Measurements from ENCODE around the gene MAPRE2.
"Not testable (repeated sequence)": the region's sequence is repeated elsewhere in the genome, so short reads cannot be mapped to it uniquely, and the experiment has no call there.

The MAPRE2 gene

DNA sequence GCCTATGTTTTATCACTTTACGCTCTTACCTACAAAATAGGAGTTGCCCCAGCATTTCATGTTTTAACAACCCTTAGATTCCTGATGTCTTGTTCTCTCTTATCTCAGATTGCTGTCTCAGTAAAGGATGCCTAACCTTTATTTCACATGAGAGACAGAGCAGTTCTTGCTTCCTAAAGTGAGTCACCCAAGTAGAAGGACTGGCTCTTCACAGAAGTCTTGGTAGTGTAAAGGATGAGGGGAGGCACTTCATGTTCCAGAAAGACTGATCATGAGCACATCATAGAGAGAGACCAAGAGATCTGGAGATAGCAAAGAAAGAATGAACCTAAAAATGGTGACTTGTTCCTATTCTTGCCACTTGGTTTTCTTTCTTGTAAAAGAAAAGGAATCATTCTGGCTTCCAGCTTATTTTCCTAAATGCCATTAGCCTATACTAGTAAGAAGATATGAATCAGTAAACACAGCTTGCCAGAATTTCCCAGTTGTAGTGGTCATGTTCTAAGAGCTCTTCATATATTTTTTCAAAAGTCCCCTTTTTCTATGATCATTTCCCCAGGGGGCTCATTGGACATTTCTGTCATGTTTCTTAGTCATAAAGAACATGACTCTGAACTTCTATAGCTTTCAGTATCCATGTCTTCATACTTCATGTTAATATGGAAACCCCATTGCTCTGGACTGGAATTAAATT, 54.9 kb downstream of the MAPRE2 start:
- no peak for DNase-seq

DNA sequence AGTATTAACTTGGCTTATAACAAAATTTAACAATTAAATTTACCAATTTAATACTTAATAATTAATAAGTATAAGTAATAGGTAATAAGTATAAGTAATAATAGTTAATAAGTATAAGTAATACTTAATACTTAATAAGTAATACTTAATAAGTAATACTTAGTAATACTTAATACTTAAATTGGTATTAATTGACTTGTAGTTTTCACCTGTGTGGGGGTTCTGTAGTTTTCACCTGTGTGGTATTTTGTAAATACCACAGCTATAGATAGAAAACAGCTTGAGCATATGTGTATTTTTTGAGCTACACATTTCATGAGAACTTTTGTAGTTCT, 55.4 kb downstream of the MAPRE2 start:
- DNase-seq: no peak

DNA sequence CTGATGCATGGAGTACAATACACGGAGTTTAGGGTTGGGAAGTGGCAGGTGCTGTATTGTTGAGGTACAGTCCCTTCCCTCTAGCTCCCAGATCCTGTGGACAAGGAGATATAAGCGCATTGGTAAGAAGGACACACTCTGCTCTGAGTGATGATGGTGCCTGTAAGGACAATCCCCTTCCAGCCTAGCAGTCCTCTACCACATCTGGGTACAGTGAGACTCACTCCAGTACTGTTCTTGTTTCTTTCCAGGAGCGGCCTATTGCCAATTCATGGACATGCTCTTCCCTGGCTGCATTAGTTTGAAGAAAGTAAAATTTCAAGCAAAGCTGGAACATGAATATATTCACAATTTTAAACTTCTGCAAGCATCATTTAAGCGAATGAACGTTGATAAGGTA, 56.0 kb downstream of the MAPRE2 start:
- DNase-seq: no peak

DNA sequence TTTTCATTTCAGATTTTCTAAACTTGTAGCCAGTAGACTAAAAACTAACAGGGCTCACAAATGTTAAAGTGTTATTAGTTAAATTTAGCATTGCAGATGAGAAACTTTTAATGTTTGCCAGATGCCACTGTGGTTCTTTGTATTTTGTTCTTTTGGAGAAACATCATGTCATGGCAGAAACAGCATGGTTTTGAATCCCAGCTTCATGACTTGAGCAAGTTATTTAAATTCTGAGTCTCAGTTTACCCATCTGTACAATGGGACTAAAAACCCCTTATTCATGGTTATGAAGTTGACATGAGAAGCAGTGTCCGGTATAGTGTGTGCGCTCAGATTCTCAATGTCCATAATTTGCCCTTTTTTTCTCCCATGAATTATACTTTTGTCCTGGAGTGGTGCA, 56.5 kb downstream of the MAPRE2 start:
- no peak for DNase-seq

DNA sequence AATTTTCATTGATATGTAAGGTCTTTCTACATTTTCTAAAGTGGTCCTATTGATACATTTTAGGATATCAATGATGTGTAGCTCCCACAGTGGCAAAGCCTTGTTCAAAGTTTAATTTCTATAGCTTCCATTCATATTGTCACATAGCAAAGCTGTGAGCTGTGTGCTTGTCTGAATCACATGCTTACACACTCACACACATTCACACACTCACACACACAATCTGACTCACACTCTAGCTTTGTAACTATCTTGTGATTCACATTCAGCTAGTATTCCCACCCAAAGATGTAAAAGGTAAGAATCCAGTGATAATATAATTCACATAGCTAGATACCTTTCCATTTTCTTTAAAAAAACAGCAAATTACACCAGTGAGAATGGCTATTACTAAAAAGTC, 58.7 kb downstream of the MAPRE2 start:
- no peak for DNase-seq

DNA sequence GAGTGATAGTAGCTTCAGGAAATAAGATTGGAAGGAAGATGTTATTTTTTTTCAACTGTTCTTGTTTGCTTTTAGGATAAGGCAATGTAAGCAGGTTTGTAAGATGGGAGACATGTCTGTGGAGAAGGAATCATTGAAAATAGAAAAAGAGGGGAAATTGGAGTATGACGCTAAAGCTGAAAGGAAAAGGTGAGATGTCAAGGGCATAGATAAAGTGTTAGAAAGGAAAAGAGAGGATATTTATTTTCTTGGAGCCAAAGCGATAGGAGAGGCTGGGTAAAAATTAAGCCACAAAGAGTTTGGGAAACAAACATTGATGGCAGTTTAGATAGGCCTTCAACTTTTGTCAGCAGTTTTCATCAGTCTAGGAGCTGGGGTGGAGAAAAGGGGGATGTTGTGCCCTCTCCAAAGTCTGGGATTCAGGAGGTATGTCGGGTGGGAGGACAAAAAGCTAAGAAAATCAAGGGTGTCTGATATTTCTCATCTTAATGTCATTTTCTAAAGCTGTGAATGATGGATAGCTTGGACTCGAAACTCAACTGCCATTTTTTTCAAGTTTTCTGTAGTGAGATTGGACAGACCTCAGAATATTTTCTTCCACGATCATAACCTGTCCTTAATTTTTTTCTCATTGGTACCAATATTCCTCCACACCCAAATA, 63.3 kb downstream of the MAPRE2 start:
- no peak for DNase-seq

DNA sequence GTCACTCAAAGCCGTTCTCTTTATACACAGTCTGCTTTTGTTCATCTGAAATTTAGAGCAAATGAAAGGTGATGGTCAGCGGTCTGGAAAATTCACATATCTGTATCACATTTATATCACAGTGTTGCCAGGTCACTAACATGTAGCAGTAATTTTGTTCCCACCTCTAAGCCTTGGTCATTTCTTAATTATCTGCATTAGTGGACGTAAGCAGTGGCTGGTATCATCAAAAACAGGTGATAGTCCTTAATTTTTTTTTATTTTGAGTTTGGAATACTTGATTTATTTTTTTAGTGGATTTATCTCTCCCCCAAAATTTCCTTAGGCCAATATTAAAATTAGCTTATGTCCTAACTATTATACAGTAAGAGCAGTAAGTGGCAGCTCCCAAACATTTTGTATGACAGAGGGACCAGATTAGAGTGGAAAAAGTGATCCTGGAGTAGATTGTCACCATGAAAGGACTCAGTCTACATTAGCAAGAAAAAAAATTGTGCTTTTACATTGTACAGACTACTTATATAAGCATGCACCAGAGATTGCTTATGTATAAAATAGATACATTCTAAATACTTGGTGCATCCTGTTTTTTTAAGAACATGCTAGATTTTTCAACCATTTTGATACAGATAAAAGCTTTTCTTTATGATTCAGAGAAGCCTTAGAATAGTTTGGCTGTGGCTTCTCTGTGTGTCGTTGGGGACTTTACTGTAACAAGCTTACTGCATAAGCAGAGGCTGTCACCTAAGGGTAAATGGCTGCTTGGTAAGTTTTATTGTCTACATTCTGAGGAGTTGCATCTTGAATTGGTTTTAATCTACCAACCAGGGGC, 65.0 kb downstream of the MAPRE2 start:
- no peak for DNase-seq

DNA sequence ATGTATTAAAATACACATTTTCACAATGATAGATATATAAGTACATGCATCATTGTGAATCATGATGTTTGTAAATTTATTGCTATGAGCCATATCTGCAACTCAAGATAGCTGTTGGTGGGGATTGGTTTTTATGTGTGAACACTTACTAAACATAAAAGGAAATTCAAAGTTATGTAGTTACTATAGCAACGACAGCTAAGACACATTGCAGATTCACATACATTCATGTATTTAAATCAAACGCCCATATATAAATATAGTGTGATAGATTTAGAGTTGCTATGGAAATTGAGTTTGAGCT, 65.6 kb downstream of the MAPRE2 start:
- no peak for DNase-seq

DNA sequence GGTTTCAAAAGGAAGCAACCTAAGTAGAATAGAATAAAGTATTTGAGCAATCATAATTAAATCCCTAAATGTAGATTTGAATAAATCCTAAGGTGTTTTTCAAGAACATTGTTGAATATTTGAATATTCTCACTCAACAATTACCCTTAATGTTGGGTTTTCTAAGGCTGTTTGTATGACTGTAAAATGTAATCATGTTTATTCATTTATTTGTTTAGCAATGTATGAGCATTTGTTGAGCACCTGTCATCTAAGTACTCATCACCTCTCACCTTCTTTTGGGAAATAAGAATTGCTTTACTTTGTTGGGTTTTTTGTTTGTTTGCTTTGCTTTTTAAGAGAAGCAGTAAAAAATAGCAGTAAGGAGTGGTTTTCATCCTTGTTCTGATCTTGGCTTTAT, 66.0 kb downstream of the MAPRE2 start:
- DNase-seq: no peak

DNA sequence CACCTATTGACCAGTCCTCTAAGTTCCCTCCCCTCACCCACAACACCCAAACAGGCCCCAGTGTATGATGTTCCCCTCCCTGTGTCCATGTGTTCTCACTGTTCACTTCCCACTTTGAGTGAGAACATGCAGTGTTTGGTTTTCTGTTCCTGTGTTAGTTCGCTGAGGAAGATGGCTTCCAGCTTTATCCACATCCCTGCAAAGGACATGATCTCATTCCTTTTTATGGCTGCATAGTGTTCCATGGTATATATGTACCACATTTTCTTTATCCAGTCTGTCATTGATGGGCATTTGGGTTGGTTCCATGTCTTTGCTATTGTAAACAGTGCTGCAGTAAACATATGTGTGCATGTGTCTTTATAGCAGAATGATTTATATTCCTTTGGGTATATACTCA, 66.9 kb downstream of the MAPRE2 start:
- not testable (repeated sequence) for DNase-seq

DNA sequence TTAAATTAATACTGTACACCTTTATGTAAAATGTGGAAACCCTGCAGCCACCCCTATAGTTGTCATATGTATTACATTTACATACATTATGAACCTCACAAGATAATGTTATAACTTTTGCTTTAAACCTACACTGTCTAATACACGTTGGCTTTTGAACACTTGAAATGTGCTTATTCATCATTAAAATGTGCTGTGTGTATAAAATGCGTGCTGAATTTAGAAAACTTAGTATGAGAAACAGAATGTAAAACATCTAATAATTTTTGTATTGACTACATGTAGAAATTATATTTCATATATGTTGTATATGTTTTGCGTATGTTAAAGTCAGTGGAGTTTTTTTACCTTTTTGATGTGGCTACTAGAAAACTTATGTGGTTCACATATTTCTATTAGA, 68.8 kb downstream of the MAPRE2 start:
- no peak for DNase-seq

DNA sequence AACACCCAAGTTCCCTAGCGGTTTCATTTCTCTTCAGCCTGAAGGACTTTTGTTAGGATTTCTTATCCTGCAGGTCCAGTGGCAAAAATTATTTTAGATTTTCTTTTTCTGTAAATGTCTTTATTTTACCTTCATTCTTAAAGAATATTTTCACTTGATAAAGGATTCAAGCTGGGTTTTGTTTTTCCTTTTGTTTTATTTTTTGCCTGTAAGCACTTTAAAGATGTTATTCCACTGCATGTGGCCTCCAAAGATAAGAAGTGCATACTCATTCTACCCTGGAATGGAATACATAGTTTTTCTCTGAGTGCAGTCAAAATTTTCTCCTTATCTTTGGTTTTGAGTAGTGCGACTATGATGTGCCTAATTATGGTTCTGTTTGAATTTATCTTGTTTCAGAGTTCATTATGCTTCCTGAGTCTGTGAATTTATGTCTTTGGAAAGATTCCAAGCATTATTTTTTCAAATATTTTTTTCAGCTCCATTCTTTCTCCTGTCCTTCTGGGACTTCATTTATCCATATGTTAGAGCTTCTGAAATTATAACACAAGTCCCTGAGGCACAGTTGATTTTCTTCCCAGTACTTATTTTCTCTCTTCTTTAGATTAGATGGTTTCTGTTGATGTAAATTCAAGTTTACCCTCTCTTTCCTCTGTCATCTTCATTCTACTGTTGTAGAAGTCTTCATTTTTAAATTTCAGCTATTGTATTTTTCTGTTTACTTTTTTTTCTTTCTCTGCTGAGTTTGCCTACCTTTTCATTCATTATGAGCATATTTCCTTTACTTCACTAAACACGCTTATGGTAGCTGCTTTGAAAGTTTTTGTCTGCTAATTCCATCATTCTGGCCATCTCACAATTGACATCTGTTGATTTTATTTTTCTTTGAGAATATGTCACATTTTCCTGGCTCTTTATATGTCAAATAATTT, 69.6 kb downstream of the MAPRE2 start:
- no peak for DNase-seq

DNA sequence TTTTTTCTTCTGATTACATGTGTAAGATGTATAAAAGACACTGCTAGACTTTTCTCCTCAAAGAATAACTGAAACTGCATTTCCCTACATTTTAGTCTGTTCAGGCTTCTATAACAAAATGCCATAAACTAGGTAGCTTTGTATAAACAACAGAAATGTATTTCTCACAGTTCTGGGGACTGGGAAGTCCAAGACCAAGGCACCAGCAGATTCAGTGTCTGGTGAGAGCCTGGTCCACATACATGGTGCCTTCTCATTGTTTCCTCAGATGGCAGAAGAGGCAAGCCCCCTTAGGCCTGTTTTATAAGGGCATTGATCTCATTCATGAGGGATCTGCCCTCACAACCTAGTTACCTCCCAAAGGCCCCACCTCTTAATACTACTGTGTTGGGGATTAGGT, 71.5 kb downstream of the MAPRE2 start:
- DNase-seq: no peak

DNA sequence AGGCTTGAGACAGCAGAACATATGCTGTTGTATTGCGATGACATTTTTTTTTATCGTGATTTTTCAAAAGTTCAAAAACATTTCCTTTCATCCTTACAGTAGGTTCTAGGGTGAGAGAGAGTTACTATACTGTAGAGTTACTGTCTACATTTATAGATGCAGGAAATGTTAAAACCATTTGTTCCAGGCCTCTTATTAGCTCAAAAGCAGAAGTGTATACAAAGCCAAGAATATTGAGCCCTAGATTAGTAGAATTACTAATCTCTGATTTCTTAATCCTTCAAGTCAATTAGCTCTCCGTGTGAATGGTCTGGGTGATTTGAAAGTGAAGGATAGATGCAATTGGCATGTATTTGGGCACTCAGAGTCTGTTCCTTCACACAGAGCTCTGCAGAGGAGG, 73.1 kb downstream of the MAPRE2 start:
- DNase-seq: no peak

DNA sequence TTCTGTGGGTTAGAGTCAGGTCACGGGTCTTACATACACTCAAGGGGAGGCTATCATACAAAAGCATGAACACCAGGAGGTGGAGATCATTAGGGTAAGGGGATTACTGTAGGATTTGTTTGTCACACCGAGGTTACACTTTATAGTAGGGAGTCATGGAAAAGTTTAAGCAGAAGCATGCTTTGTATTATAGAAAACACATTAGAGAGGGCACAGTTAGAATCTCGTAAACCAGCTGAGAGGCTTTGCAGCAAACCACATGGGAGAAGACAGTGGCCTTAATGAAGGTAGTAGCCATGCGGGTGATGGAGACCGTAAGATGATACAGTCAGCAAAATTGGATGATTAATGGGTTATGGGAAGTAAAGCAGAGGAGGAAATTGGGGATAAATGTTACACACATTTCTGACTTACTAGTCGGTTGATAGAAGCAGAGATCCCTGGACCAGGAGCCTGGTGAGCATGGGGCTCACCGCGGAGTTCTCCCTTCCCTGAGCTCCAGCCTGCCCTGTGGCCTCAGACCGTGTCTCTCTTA, 75.6 kb downstream of the MAPRE2 start:
- no peak for DNase-seq

DNA sequence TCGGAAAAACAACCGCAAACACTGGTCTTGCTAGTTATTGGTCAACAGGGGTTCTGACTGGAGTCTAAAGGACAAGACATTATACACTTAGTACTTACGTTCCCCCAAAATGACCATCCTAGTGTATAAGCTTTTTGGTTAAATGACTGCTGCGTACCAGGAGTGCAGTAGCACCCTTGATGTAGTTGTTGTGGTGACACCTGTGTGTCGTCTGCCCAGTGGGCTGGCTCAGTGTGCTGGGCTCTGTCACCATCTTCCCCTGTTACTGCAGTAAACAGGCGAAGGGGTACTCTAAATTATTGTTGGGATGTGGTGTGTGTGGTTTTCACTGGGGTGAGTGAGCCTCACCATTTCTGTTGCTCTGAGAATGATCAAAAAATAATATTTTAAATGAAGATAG, 76.2 kb downstream of the MAPRE2 start:
- no peak for DNase-seq

DNA sequence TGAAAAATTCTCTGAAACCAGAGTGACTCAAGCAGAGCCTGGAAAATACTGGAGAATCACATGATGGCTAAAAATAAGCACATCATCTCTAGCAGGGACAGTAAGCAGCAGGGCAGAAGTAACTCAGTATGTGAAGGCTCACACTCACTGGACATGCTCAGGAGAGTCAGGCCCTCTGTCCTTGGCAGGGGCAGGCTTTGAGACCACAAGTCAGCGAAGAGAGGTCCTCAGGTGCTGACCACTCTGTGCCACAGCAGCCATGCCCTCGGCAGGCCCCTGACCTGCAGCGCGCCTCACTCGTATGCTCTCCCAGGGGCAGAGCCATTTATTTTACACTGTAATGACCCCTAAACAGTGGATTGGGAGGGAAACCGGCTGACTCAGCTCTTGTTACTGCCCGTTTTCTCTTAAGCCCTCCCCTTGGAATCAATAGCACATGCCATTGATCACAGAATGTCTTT, 76.8 kb downstream of the MAPRE2 start:
- no peak for DNase-seq

DNA sequence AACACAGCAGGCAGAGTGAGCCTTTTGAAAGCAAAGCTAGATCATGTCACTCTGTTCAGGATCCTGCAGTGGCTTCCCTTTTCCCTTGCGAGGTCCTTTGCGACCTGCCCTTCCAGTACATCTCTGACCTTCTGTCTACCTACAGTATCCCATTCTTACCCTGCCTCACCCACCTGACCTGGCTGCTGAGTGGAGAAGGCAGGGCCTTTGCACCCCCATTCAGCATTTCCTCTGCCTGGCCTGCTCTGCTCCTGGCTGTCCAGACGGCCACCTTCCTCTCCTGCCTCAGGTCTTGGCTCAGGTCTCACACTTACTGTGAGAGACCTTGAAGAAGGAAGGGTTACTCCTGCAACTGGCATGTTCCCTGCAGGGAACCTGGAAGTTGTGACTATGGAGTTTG, 77.4 kb downstream of the MAPRE2 start:
- no peak for DNase-seq

DNA sequence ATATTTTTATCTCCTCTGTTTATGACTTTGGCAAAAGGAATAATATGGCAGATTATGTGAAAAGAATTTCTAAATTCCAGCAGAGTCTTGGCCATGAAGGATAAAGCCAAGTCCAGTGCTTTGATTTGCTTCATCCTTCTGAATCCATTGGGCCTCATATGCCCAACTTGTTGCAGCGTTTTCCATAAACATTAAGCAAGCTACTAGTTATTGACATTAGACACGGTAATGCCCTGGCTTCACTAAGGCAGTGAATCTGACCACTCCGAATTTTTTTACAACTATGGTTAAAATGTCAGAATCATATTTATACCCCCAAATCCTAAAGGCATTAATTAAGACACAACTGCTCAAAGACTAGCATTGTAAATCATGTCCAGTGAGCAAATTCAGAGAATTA, 79.8 kb downstream of the MAPRE2 start:
- DNase-seq: no peak

DNA sequence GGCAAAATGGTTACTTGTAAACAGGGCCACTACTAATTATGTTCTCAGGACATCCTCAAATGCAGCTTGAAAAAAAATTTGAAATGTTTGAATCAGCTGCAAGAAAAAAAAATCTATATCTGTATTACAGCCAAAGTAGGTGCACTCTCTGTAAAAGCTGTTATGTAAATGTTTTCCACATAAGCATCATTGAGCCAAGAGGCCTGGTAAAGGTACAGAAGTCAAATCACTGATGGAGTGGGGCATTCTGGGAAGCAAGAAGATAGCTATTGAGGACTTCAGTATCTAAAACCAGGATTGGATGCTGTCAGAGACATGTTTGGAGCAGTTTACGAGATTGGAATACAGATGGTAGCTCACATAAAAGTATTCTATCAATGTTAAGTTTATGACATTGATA, 80.3 kb downstream of the MAPRE2 start:
- DNase-seq: no peak

DNA sequence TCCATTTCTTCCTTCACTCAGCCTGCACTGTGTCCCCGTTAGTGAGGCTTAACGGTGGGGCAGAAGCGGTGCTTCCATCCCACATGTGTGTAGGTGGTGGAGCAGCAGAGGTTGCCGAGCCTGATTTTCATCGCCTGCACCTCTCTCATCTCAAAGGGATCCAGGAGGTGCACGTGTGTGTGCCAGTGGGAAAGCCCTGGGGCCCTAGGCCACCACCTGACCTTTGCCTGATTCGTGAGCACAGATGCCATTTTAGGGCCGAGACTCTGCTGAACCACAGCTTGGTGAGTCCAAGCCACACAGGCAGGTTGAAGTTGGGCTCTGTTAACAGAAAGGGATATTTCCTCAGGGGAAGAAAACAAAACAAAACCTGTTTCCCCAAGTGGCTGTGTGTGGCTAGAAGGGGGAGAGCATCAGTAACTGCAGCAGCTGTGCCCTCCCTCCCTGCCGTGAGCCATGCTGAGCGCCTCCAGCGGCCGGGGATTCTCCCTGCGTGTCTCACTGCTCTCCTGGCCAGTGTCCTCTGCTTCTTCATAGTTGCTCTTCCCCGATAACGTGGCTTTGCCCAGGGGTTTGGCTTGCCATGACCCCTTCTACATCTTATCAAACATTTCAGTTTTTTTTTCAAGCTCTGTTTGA, 81.5 kb downstream of the MAPRE2 start:
- DNase-seq: no peak

DNA sequence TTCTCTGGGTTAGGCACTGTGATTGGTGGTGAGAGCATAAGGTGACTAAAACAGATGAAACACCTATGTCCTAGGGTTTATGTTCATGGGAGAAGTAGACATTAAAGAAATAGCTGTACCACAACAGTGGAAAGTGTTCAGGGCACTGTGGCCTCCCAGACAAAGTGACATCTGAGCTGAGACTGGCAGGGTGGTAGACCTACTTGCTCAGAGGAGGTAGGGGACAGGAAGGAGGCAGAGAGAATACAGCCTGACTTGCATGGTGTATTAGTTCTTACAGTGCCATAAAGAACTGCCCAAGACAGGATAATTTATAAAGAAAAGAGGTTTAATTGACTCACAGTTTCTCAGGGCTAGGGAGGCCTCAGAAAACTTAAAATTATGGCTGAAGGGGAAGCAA, 82.6 kb downstream of the MAPRE2 start:
- DNase-seq: no peak

All from NCI-H1930 (cell line).